HG02884 (cell line): ENCODE data around the gene DEPDC1B.
A peak's percentile ranks its signal among the peaks of the same experiment; 100 is the strongest.
"Not testable (repeated sequence)": the region's sequence is repeated elsewhere in the genome, so short reads cannot be mapped to it uniquely, and the experiment has no call there.

Experiments used
- ATAC-seq: cut with Tn5 transposase; IDR thresholded peaks from one replicate; pipeline ENCODE4 v1.9.1; 2021; ENCODE audit warnings: mild to moderate bottlenecking, moderate library complexity; ENCODE audit not compliant: unreplicated experiment

DEPDC1B gene

GRCh38 chr5:60699609-60700415 is at the start of gene DEPDC1B:
Gene DEPDC1B, minus strand, starts transcription at chr5:60700166. Its CDS starts 73 bp downstream, at chr5:60700093.
- ATAC-seq, result peak; percentile 85

- ATAC-seq, result no peak
Measured at GRCh38 chr5:60744682-60745081, 44.7 kb upstream of the DEPDC1B start.

GRCh38 chr5:60743511-60744314 is 43.7 kb upstream of the DEPDC1B start:
- no peak for ATAC-seq

GRCh38 chr5:60740322-60740721 is 40.4 kb upstream of the DEPDC1B start:
- no peak for ATAC-seq

- no peak for ATAC-seq
Measured at GRCh38 chr5:60738933-60739332, 39.0 kb upstream of the DEPDC1B start.

- ATAC-seq, result peak; percentile 76
Measured at GRCh38 chr5:60738461-60738860, 38.5 kb upstream of the DEPDC1B start.

- not testable (repeated sequence) for ATAC-seq
Measured at GRCh38 chr5:60730858-60731257, 30.9 kb upstream of the DEPDC1B start.

- no peak for ATAC-seq
Measured at GRCh38 chr5:60727033-60727679, 27.2 kb upstream of the DEPDC1B start.

GRCh38 chr5:60724126-60724525 is 24.2 kb upstream of the DEPDC1B start:
- no peak for ATAC-seq

- ATAC-seq, result no peak
Measured at GRCh38 chr5:60722416-60722815, 22.4 kb upstream of the DEPDC1B start.

- ATAC-seq, result no peak
Measured at GRCh38 chr5:60719329-60719728, 19.4 kb upstream of the DEPDC1B start.

GRCh38 chr5:60718166-60718892 is 18.4 kb upstream of the DEPDC1B start:
- no peak for ATAC-seq

GRCh38 chr5:60715201-60715928 is 15.4 kb upstream of the DEPDC1B start:
- not testable (repeated sequence) for ATAC-seq

GRCh38 chr5:60712950-60713349 is 13.0 kb upstream of the DEPDC1B start:
- ATAC-seq, result no peak

GRCh38 chr5:60711892-60712291 is 11.9 kb upstream of the DEPDC1B start:
- not testable (repeated sequence) for ATAC-seq

GRCh38 chr5:60710362-60710761 is 10.4 kb upstream of the DEPDC1B start:
- no peak for ATAC-seq

- no peak for ATAC-seq
Measured at GRCh38 chr5:60705144-60705543, 5.2 kb upstream of the DEPDC1B start.

- ATAC-seq, result no peak
Measured at GRCh38 chr5:60703944-60704343, 4.0 kb upstream of the DEPDC1B start.

GRCh38 chr5:60701321-60701968 is 1.5 kb upstream of the DEPDC1B start:
- no peak for ATAC-seq

- peak; percentile 17 for ATAC-seq
Measured at GRCh38 chr5:60700416-60700757, 421 bp upstream of the DEPDC1B start.
